Stimulated activated naive CD8-positive, alpha-beta T cell treated with anti-CD3 and anti-CD28 coated beads, Interleukin-15, amount 100 ng/mL, for 72 hours (primary cell): Measurements from ENCODE around the gene FBXL14.

Source experiments
- ATAC-seq: fragments of 150-1000 bp; cut with Tn5 transposase; 2 replicates; pipeline ENCODE4 v1.10.0; 2021; ENCODE audit warnings: mild to moderate bottlenecking, moderate library complexity
- DNase-seq, 2 donors: peaks; one replicate each; pipeline ENCODE4 v3.0.0; 2021 to 2022
- H3K27ac Mint-ChIP-seq, 2 donors: one replicate each; pipeline ENCODE4 v1.8.0; 2022; ENCODE audit warnings: mild to moderate bottlenecking in 2 of 2, mixed read lengths in 2 of 2, moderate library complexity in 2 of 2
- H3K27me3 Mint-ChIP-seq: one replicate; pipeline ENCODE4 v1.8.0; 2022; ENCODE audit warnings: mixed read lengths
- H3K4me1 Mint-ChIP-seq: one replicate; pipeline ENCODE4 v1.8.0; 2022; ENCODE audit warnings: mild to moderate bottlenecking, mixed read lengths
- H3K4me3 Mint-ChIP-seq, 2 donors: one replicate each; pipeline ENCODE4 v1.8.0; 2022; ENCODE audit warnings: mild to moderate bottlenecking in 2 of 2, mixed read lengths in 2 of 2, moderate library complexity in 1 of 2
- H3K9me3 Mint-ChIP-seq, 2 donors: one replicate each; pipeline ENCODE4 v1.8.0; 2022; ENCODE audit warnings: mixed read lengths in 2 of 2

Gene FBXL14

GRCh38 chr12:1591034-1591433 lies 3.3 kb downstream of the FBXL14 start:
- H3K4me3 Mint-ChIP-seq, result peak overlapping the region; percentile 71 to 95
- ATAC-seq (no peak), DNase-seq (peak in 1 of 2 donors; percentile 23)
- H3K9me3 Mint-ChIP-seq, result no peaks in the 10 kb centered on the region
- peak overlapping the region in 1 of 2 donors; percentile 43 for H3K27ac Mint-ChIP-seq
- H3K27me3 Mint-ChIP-seq, result no peaks in the 10 kb centered on the region
- H3K4me1 Mint-ChIP-seq, result peaks cover 69% of the 10 kb centered on the region

DNA sequence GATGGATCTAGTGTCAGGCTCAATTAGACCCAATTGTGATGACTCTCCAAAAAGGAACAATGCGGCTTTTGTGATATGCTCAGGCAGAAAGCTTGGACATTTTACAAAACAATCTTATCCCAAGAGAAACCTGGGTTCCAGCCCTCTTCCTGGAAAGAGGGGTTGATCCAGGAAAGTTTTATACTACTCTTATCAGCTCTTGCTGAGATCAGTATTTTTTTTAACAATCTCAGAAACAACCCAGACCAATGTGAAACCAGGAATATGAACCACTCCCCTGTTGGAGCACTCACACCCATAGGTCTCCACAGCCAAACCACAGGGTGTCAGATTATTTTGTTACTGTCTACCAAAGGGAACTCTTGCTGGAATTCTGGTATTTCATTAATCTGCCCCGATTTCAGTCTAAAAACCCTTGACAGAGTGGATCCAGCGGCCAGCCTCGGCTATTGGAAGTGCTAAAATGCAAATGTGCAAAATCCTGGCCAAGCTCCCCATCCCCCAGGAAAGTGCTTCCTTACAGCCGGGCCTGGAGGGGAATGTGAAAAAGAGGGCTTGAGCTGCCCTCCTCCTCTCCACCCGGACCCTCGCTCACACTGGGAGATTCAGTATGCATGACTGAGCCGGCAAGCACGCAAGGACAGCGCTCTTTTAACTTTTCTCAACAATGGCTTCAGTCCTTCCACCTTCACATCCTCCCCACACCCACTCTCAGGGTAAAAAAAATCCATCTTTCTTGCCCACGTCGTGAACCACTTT lies 4.0 kb downstream of the FBXL14 start:
- DNase-seq (no peak), ATAC-seq (no peak)
- H3K27ac Mint-ChIP-seq, result peak overlapping the region; percentile 22 to 43

GRCh38 chr12:1588575-1588947 lies 5.8 kb downstream of the FBXL14 start:
- no peaks in the 10 kb centered on the region for H3K27me3 Mint-ChIP-seq
- ATAC-seq (no peak), DNase-seq (no peak)
- peak overlapping the region; percentile 48 to 61 for H3K4me3 Mint-ChIP-seq
- no peaks in the 10 kb centered on the region for H3K9me3 Mint-ChIP-seq
- H3K27ac Mint-ChIP-seq, result no peak overlapping the region
- peaks cover 62% of the 10 kb centered on the region for H3K4me1 Mint-ChIP-seq

More for the DNA sequence above, 4.0 kb downstream of the FBXL14 start:
- Mint-ChIP-seq H3K27me3 (no peaks in the 10 kb centered on the region), H3K9me3 (no peaks in the 10 kb centered on the region), H3K4me1 (peaks cover 67% of the 10 kb centered on the region), H3K4me3 (peak overlapping the region; percentile 71 to 95)

DNA sequence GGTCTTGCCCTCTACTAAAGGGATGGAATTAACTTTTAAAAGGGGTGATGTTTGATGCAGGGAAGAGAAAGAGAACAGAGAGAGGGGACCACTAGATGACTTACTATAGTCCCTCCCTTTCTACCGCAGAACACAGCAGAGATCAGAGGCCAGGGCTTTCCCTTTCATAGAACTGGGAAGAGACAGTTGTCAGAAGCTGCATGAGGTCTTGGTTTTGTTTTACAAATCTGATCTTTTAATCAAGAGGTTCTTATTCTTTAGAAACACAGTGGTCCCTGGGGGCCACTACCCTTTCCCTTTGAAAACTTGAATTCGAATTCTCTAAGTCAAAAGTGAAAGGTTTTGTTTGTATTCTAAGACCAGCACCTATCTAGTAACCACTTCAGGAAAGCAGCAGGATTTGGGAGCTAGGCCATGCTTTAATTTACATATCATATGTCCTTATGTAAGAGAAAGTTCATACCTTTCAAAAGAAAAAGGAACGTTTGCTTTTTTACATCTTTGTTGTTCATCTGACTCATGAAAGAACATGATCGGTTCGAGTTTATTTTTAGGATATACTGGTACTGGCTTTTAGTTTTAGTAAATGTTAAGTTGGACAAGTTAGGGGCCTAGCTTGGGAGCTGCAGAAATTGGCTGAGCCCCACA lies 6.3 kb downstream of the FBXL14 start:
- Mint-ChIP-seq H3K4me3 (peak overlapping the region; percentile 48 to 61), H3K4me1 (peaks cover 64% of the 10 kb centered on the region), H3K9me3 (no peaks in the 10 kb centered on the region), H3K27me3 (no peaks in the 10 kb centered on the region), H3K27ac (peak overlapping the region in 1 of 2 donors; percentile 23)
- DNase-seq (peak in 1 of 2 donors; percentile 15), ATAC-seq (peak; percentile 49)

GRCh38 chr12:1584326-1584725 lies 10.1 kb downstream of the FBXL14 start:
- Mint-ChIP-seq H3K27ac (no peak overlapping the region), H3K9me3 (no peaks in the 10 kb centered on the region)

GRCh38 chr12:1583421-1584078 lies 10.8 kb downstream of the FBXL14 start:
- peaks cover 34% of the 10 kb centered on the region for H3K4me1 Mint-ChIP-seq
- H3K27ac Mint-ChIP-seq, result no peak overlapping the region
- peak; percentile 46 to 65 for DNase-seq
- no peaks in the 10 kb centered on the region for H3K9me3 Mint-ChIP-seq
- H3K27me3 Mint-ChIP-seq, result no peaks in the 10 kb centered on the region
- H3K4me3 Mint-ChIP-seq, result peak overlapping the region; percentile 47 to 51
- ATAC-seq, result peak; percentile 75

More at GRCh38 chr12:1584326-1584725, 10.1 kb downstream of the FBXL14 start:
- DNase-seq, result no peak
- Mint-ChIP-seq H3K27me3 (no peaks in the 10 kb centered on the region), H3K4me3 (no peak overlapping the region), H3K4me1 (peaks cover 42% of the 10 kb centered on the region)
- no peak for ATAC-seq

- Mint-ChIP-seq H3K9me3 (no peaks in the 10 kb centered on the region), H3K4me1 (peaks cover 25% of the 10 kb centered on the region), H3K27me3 (no peaks in the 10 kb centered on the region)
Observed at GRCh38 chr12:1582709-1583050, 11.7 kb downstream of the FBXL14 start.

DNA sequence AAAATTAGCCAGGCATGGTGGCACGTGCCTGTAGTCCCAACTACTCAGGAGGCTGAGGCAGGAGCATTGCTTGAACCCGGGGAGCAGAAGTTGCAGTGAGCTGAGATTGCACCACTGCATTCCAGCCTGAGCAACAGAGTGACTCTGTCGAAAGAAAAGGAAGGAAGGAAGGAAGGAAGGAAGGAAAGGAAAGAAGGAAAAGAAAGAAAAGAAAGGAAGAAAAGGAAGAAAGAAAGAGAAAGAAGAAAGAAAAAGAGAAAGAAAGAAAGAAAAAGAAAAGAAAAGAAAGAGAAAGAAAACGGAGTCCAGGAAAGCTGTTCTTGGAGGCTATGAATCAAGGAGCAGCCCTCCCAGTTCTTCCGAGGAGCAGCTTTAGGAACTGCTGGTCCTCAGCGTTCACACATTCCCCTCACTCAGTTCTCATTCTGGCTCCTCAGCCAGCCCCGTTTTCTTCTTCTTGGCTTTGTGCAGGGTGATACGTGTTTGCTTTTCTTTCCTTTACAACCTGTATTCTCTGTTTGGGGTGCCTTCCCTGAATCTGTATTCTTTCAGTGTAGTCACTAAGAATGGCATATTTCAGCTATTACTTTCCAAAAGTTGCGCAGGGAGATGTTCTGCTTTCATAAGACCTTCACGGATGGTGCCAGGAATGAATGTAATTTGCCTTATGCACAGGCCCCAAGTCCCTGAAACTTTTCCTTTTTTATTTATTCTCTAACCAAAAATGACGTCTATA lies 12.2 kb downstream of the FBXL14 start:
- Mint-ChIP-seq H3K27ac (no peak overlapping the region), H3K4me3 (no peak overlapping the region), H3K27me3 (no peaks in the 10 kb centered on the region), H3K4me1 (peaks cover 23% of the 10 kb centered on the region), H3K9me3 (no peaks in the 10 kb centered on the region)
- DNase-seq, result no peak
- no peak for ATAC-seq

More at GRCh38 chr12:1582709-1583050, 11.7 kb downstream of the FBXL14 start:
- Mint-ChIP-seq H3K4me3 (no peak overlapping the region), H3K27ac (no peak overlapping the region)
- ATAC-seq, result no peak
- no peak for DNase-seq

DNA sequence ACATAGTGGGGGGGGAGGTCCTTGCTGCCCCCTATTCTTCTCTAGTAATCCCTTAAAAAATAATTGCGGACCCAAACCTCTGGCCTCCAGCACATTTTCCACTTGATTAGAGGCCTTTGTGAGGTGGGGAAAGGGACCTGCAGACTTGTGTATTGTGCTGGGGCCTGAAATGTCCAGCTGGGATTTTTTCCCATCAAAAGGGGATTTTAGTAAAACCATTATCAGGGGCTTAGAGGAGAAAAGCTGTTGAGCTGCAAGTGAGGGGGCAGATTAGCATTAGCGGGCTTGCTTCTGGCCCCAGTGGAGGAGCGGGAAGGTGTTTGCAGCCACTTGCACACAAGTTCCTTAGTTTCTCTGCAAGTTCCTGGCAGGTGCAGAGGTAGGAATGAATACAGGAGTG lies 13.9 kb downstream of the FBXL14 start:
- H3K4me1 Mint-ChIP-seq, result peaks cover 23% of the 10 kb centered on the region
- H3K27me3 Mint-ChIP-seq, result no peaks in the 10 kb centered on the region
- no peak overlapping the region for H3K27ac Mint-ChIP-seq
- no peak overlapping the region for H3K4me3 Mint-ChIP-seq
- H3K9me3 Mint-ChIP-seq, result no peaks in the 10 kb centered on the region
- DNase-seq, result no peak
- ATAC-seq, result no peak

DNA sequence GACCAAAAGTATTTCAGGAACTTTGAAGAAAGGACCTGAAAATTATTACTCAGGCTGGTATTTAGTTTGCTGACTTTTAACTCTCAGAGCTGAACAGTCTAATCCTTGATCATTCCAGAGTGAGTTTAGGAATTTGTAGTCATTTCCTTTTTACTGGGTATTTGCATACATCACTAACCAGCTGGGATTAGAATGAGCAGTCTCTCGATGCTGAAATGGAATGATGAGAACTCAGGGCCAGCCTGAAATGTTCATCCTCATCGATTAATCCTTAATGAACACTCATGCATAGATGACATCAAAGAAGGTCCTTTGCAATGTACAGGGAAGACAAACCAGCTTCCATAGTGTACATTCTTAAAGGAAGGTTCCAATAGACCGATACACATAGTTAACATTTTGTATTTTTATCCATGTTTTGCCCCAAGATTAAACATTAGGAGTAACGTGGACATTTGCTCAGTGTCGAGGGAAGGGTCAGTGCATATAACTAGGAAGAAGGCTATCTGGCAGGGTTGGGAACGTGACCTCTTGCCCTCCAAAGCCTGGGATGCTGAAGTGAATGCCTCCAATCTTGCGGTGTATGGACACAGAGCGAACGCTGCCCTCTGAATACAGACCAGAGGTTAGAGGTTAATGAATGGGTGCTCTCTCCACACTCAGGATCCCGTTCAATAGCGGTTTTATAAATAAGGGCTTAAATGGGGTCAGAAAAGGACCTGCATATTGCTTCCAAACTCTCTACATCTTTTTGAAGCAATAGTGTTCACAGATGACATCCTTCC lies 14.5 kb downstream of the FBXL14 start:
- H3K27me3 Mint-ChIP-seq, result no peaks in the 10 kb centered on the region
- peaks cover 23% of the 10 kb centered on the region for H3K4me1 Mint-ChIP-seq
- DNase-seq, result no peak
- H3K9me3 Mint-ChIP-seq, result no peaks in the 10 kb centered on the region
- H3K4me3 Mint-ChIP-seq, result no peak overlapping the region
- no peak overlapping the region for H3K27ac Mint-ChIP-seq
- ATAC-seq, result no peak

DNA sequence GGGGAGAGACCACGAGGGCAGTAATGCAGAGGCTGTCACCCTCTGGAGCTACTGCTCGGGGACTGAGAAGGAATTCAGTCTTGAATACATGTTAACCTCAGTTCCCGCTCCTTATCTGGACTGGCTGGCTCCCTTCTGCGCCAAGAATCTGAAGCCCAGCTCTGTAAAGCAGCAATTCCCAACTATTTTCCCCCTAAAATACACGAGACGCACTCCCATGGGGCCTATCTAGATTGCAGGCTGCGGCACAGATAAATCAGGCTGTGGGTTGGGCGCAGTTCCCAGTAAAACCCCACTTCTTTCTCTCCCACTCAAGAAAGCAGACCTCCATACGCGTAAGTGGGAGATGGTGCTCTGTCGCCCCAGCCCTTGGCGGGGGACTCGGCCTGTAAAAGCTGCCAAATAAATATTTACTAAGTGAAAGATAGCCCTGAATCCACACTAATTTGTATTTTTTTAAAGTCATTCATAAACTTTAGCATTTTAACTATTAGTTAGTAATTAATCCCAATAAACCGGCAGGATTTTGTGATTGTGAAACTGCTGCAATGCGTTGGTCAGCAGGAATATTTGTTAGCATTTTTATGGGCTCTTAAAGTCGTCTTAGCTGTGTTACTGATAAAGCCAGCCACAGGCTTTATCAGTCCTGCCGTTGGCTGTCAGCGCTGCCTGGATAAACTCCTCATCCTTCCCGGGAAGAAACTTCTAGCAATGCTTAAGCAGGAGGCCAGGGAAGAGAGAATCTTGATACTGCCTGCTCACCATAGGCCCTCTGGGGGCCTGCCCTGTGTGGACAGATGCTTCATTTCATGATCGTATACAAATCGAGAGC lies 17.8 kb downstream of the FBXL14 start:
- H3K4me1 Mint-ChIP-seq, result peaks cover 9% of the 10 kb centered on the region
- H3K27ac Mint-ChIP-seq, result no peak overlapping the region
- no peaks in the 10 kb centered on the region for H3K27me3 Mint-ChIP-seq
- no peaks in the 10 kb centered on the region for H3K9me3 Mint-ChIP-seq
- DNase-seq (no peak), ATAC-seq (no peak)
- no peak overlapping the region for H3K4me3 Mint-ChIP-seq

DNA sequence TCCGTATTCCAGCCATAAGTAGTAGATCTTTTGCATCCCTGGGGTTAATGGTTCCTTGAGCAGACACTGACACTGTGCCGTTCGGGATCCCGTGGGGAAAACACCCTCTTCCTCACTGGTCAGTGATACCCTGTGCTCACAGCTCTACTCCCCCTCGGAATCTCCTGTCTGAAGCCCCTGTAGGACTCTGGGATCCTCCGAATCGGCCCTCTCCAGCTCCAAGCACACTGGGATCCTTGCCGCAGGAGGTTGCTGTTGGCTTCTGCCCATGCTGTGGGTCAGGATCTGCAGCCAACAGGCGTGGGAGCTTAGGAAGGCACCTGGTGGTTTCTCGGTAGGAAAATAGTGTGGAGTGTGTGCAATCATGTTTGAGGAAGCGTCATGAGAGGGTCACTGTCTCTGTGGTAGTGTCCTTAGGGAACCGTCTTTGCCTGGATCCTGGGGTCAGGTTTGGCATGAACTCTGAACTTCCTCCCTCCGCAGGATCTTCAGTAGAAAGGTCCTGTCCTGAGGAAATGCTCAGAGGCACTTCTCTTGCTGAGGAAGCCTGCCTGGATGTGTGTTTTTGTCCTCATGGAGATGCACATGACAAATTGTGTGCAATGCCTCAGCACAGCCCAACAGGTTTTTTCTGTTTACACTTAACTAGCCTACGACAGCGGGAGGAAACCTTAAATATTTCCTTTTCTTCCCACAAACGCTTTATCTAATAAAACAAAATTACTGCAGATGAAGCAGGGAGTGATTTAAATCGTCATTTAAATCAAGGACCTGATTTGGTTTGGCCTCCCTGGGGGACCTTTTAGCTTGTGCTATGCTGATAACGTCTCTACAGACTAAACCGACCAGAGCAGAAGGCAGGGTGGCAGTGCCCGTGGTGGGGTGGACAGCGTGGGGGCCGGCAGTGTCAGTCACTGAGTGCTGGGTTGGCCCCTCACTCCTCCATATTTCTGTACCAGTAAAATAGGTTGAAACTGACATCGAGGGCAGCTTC lies 18.7 kb downstream of the FBXL14 start:
- Mint-ChIP-seq H3K27ac (no peak overlapping the region), H3K4me1 (peaks cover 3% of the 10 kb centered on the region), H3K27me3 (no peaks in the 10 kb centered on the region), H3K9me3 (no peaks in the 10 kb centered on the region), H3K4me3 (no peak overlapping the region)
- DNase-seq (no peak), ATAC-seq (no peak)

GRCh38 chr12:1574865-1575259 lies 19.5 kb downstream of the FBXL14 start:
- Mint-ChIP-seq H3K4me1 (no peaks in the 10 kb centered on the region), H3K4me3 (no peak overlapping the region), H3K27ac (no peak overlapping the region), H3K9me3 (no peaks in the 10 kb centered on the region), H3K27me3 (no peaks in the 10 kb centered on the region)
- ATAC-seq, result no peak
- DNase-seq, result no peak
